Airway epithelial cell (primary cell): ENCODE data around the gene KCNK1. TPM values are rescaled to one million over a fixed set of nuclear protein-coding genes. Genes with fewer than 3 reads are reported as not detected.

ENCODE experiments used
- total RNA-seq: library from RNA; depleted of rRNA; stranded (reverse); fragments of >200 nt; gene quantifications from 2 replicates; pipeline ENCODE4 v1.2.3, GENCODE V29; 2015

The KCNK1 gene
- 9.0 and 13.4 TPM in 2 replicates for total RNA-seq

GRCh38 chr1:233613252-233614172, at the start of gene KCNK1:
TSS of gene KCNK1 (plus strand) at chr1:233614106. CDS start at chr1:233614172, 66 bp downstream.

